DOHH2 (cell line): ENCODE results near the gene IRF2.

ENCODE experiments used
- H3F3A ChIP-seq: fragments of 200-600 bp; sonication (generic), shearing (Covaris generic); 2 replicates; pipeline ENCODE4 v1.6.0; 2016; ENCODE audit warnings: antibody characterized with exemption, mild to moderate bottlenecking; ENCODE audit not compliant: control insufficient read depth, insufficient read depth
- H3K27ac ChIP-seq: fragments of 200-600 bp; sonication (generic); 2 replicates; pipeline ENCODE4 v1.5.1; 2014; ENCODE audit warnings: low read depth, mild to moderate bottlenecking, low read length, moderate library complexity
- H3K27me3 ChIP-seq: fragments of 200-600 bp; sonication (generic); 2 replicates; pipeline ENCODE4 v1.6.1; 2014; ENCODE audit warnings: mild to moderate bottlenecking, low read length, mixed read lengths; ENCODE audit not compliant: control insufficient read depth
- H3K36me3 ChIP-seq: fragments of 200-600 bp; sonication (generic); 2 replicates; pipeline ENCODE4 v1.6.1; 2014; ENCODE audit warnings: mild to moderate bottlenecking, low read length, moderate library complexity, mixed read lengths; ENCODE audit not compliant: control insufficient read depth
- H3K4me1 ChIP-seq: fragments of 200-600 bp; sonication (generic); 2 replicates; pipeline ENCODE4 v1.6.1; 2014; ENCODE audit warnings: mild to moderate bottlenecking, low read length, mixed read lengths; ENCODE audit not compliant: control insufficient read depth
- H3K4me2 ChIP-seq: fragments of 200-600 bp; sonication (generic); 2 replicates; pipeline ENCODE4 v1.6.0; 2014; ENCODE audit warnings: mild to moderate bottlenecking, low read length, moderate library complexity
- H3K4me3 ChIP-seq: fragments of 200-600 bp; sonication (generic); 2 replicates; pipeline ENCODE4 v1.5.1; 2014; ENCODE audit warnings: mild to moderate bottlenecking, low read length, mixed read lengths
- H3K79me2 ChIP-seq: fragments of 200-600 bp; sonication (generic); 2 replicates; pipeline ENCODE4 v1.6.1; 2014; ENCODE audit warnings: mild to moderate bottlenecking, low read length, mixed read lengths; ENCODE audit not compliant: control insufficient read depth
- H3K9me2 ChIP-seq: fragments of 200-600 bp; sonication (generic); replicated peaks from 2 replicates; pipeline ENCODE4 v1.6.1; 2014; ENCODE audit warnings: mild to moderate bottlenecking, low read length, mixed read lengths; ENCODE audit not compliant: control insufficient read depth
- H3K9me3 ChIP-seq: fragments of 200-600 bp; sonication (generic); 2 replicates; pipeline ENCODE4 v1.6.1; 2014; ENCODE audit warnings: antibody characterized with exemption, low read length, mixed read lengths; ENCODE audit not compliant: control insufficient read depth, insufficient read depth
- H4K20me1 ChIP-seq: fragments of 200-600 bp; sonication (generic); 2 replicates; pipeline ENCODE4 v1.6.0; 2014; ENCODE audit warnings: low read depth, mild to moderate bottlenecking, antibody characterized with exemption, low read length, moderate library complexity; ENCODE audit not compliant: control insufficient read depth, insufficient read depth
- CTCF ChIP-seq: fragments of 200-600 bp; sonication (generic); IDR thresholded peaks from one replicate; pipeline ENCODE4 v1.5.1; 2014; ENCODE audit warnings: antibody characterized with exemption, mild to moderate bottlenecking, low read depth, low read length; ENCODE audit not compliant: poor library complexity, severe bottlenecking
- EZH2phosphoT487 ChIP-seq: fragments of 200-600 bp; sonication (generic); IDR thresholded peaks from 2 replicates; pipeline ENCODE4 v1.6.1; 2017; ENCODE audit warnings: borderline replicate concordance, mild to moderate bottlenecking, antibody characterized with exemption, low read length, moderate library complexity, mixed read lengths

Gene IRF2

GRCh38 chr4:184368731-184369130 is 105.6 kb downstream of the IRF2 start:
- H3K4me2 ChIP-seq = no peak overlapping the region

DNA sequence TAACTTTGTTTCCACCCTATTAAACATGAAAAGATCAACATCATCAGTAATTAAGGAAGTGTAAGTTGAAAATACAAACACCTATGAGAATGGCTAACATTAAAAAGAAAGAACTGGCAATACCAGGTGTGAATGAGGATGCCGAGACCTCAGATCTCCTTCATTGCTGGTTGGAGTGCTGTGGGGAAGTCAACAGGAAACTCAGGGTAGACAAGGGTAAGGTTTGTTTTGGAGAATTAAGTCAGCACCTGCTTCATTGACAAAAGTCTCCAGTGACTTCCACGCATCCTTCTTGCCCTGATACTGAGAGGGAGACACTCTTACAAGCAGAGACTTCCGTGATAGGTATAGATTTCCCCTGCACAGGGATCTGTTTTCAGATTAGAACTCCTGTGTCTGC is 106.1 kb downstream of the IRF2 start:
- H3K9me2 ChIP-seq = no peaks in the 10 kb centered on the region
- H3K79me2 ChIP-seq = no peaks in the 10 kb centered on the region
- no peak overlapping the region for H3K4me3 ChIP-seq
- H3K4me2 ChIP-seq = no peak overlapping the region
- no peaks in the 10 kb centered on the region for H3K9me3 ChIP-seq
- no peak overlapping the region for H3K27ac ChIP-seq
- TF ChIP-seq CTCF = no peak
- no peak for TF ChIP-seq EZH2phosphoT487
- H4K20me1 ChIP-seq = no peaks in the 10 kb centered on the region
- no peaks in the 10 kb centered on the region for H3K36me3 ChIP-seq
- H3K27me3 ChIP-seq = peaks cover 42% of the 10 kb centered on the region
- no peaks in the 10 kb centered on the region for H3K4me1 ChIP-seq
- H3F3A ChIP-seq = no peaks in the 10 kb centered on the region

More at GRCh38 chr4:184368731-184369130, 105.6 kb downstream of the IRF2 start:
- Histone ChIP-seq H3K79me2 (no peaks in the 10 kb centered on the region), H3K4me3 (no peak overlapping the region), H3K9me3 (no peaks in the 10 kb centered on the region), H3F3A (no peaks in the 10 kb centered on the region), H3K36me3 (no peaks in the 10 kb centered on the region), H3K27me3 (peaks cover 40% of the 10 kb centered on the region), H4K20me1 (no peaks in the 10 kb centered on the region), H3K9me2 (no peaks in the 10 kb centered on the region), H3K4me1 (peaks cover 1% of the 10 kb centered on the region), H3K27ac (no peak overlapping the region)
- TF ChIP-seq EZH2phosphoT487 (no peak), CTCF (no peak)

DNA sequence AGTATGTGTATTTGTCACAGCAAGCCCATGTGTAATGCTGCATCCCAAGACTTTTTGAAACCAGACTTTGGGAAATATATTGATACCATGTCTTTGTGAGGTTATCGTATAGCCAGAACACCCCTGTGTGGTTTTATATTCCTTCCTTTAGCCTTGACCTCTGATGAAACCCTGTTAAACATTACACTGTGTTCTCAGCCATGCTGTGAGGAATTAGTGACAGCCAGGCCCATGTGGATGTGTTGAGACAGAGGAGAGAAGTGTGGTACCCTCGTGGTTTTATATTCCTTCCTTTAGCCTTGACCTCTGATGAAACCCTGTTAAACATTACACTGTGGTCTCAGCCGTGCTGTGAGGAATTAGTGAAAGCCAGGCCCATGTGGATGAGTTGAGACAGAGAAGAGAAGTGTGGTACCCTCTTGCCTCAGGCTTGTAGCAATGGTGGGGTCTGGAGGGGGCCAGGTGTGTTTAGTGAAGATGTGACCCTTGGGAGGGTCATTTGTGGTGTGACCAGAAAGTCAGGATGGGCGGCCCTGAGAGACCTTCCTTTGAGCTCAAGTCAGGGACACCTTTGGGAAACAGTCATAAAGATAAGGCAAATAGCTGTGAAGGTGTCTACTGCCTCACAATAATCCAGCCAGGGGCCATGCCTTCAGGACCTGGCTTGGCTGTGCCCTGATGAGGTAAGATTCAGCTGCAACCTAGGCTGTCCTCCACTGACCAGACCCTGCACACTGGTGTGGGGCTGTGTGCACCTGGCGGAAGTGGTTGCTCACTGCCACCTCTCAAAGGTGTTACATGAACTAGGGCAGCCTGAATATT is 110.0 kb downstream of the IRF2 start:
- H3K27ac ChIP-seq = no peak overlapping the region
- no peaks in the 10 kb centered on the region for H3K79me2 ChIP-seq
- peaks cover 67% of the 10 kb centered on the region for H3K27me3 ChIP-seq
- no peaks in the 10 kb centered on the region for H3F3A ChIP-seq
- H3K4me1 ChIP-seq = no peaks in the 10 kb centered on the region
- no peak overlapping the region for H3K4me3 ChIP-seq
- H4K20me1 ChIP-seq = no peaks in the 10 kb centered on the region
- no peaks in the 10 kb centered on the region for H3K9me3 ChIP-seq
- H3K9me2 ChIP-seq = no peaks in the 10 kb centered on the region
- no peaks in the 10 kb centered on the region for H3K36me3 ChIP-seq
- TF ChIP-seq CTCF (no peak), EZH2phosphoT487 (no peak)
- H3K4me2 ChIP-seq = no peak overlapping the region
